Measurements from ENCODE around the gene KRTAP21-2.
"Not testable (repeated sequence)": the region's sequence is repeated elsewhere in the genome, so short reads cannot be mapped to it uniquely, and the experiment has no call there.

GRCh38 chr21:30755328-30755727 lies 8.3 kb upstream of the KRTAP21-2 start, which contains the start of gene KRTAP21-1:
- TF ChIP-seq EZH2 (IDR thresholded peaks at IDR 0.05; ENCODE audit: low read depth); CTCF (conservative IDR thresholded peaks at IDR 0.05): not testable (repeated sequence)

Measured in PC-9 (cell line).